Neural crest cell (in vitro differentiated cells): Measurements from ENCODE around the gene SLC2A9. TPM values are rescaled to one million over a fixed set of nuclear protein-coding genes. Genes with fewer than 3 reads are reported as not detected.

Experiments used
- DNase-seq: peaks from one replicate; pipeline ENCODE4 v3.0.0; 2021; ENCODE audit warnings: low read depth, mixed read lengths, low spot score
- H3K27ac Mint-ChIP-seq: one replicate; pipeline ENCODE4 v1.8.0; 2021; ENCODE audit warnings: mild to moderate bottlenecking, mixed read lengths; ENCODE audit not compliant: unreplicated experiment
- H3K27me3 Mint-ChIP-seq: 2 replicates; pipeline ENCODE4 v1.8.0; 2021; ENCODE audit warnings: low read depth, mild to moderate bottlenecking, mixed read lengths
- H3K36me3 Mint-ChIP-seq: 2 replicates; pipeline ENCODE4 v1.8.0; 2021; ENCODE audit warnings: low read depth, mild to moderate bottlenecking, mixed read lengths
- H3K4me1 Mint-ChIP-seq: 2 replicates; pipeline ENCODE4 v1.8.0; 2021; ENCODE audit warnings: mixed read lengths
- H3K4me3 Mint-ChIP-seq: one replicate; pipeline ENCODE4 v1.8.0; 2021; ENCODE audit warnings: mild to moderate bottlenecking, mixed read lengths
- H3K9me3 Mint-ChIP-seq: 2 replicates; pipeline ENCODE4 v1.8.0; 2021; ENCODE audit warnings: mixed read lengths
- total RNA-seq: library from RNA; stranded (reverse); gene quantifications from 2 replicates; pipeline ENCODE4 v1.2.1, GENCODE V29; 2021
- TF ChIP-seq, protein P1 (sequence below): fragments of 200-600 bp; sonication (generic); conservative IDR thresholded peaks from 2 replicates; pipeline ENCODE4 v1.5.0; 2021; ENCODE audit warnings: antibody characterized with exemption, mild to moderate bottlenecking

SLC2A9 gene
- total RNA-seq, 1 donor from 2014 or later: 0.26 TPM

DNA sequence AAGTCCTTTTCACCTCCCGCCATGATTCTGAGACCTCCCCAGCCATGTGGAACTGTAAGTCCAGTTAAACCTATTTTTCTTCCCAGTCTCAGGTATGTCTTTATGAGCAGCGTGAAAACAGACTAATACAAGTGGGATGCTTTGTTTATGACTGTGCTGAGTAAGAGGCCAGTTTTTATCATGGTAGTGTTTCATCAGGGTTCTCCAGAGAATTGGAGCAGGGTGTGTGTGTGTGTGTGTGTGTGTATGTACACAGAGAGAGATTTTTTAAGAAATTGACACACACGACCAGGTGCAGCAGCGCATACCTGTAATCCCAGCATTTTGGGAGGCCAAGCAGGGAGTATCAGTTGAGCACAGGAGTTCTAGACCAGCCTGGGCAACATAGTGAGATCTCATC lies 34.6 kb upstream of the SLC2A9 start:
- Mint-ChIP-seq H3K4me3 (no peak overlapping the region), H3K27me3 (no peaks in the 10 kb centered on the region), H3K9me3 (no peaks in the 10 kb centered on the region), H3K36me3 (no peaks in the 10 kb centered on the region), H3K4me1 (peaks cover 24% of the 10 kb centered on the region), H3K27ac (peak overlapping the region; percentile 12)
- TF ChIP-seq, protein P1, sequence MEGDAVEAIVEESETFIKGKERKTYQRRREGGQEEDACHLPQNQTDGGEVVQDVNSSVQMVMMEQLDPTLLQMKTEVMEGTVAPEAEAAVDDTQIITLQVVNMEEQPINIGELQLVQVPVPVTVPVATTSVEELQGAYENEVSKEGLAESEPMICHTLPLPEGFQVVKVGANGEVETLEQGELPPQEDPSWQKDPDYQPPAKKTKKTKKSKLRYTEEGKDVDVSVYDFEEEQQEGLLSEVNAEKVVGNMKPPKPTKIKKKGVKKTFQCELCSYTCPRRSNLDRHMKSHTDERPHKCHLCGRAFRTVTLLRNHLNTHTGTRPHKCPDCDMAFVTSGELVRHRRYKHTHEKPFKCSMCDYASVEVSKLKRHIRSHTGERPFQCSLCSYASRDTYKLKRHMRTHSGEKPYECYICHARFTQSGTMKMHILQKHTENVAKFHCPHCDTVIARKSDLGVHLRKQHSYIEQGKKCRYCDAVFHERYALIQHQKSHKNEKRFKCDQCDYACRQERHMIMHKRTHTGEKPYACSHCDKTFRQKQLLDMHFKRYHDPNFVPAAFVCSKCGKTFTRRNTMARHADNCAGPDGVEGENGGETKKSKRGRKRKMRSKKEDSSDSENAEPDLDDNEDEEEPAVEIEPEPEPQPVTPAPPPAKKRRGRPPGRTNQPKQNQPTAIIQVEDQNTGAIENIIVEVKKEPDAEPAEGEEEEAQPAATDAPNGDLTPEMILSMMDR: no peak
- DNase-seq: no peak

DNA sequence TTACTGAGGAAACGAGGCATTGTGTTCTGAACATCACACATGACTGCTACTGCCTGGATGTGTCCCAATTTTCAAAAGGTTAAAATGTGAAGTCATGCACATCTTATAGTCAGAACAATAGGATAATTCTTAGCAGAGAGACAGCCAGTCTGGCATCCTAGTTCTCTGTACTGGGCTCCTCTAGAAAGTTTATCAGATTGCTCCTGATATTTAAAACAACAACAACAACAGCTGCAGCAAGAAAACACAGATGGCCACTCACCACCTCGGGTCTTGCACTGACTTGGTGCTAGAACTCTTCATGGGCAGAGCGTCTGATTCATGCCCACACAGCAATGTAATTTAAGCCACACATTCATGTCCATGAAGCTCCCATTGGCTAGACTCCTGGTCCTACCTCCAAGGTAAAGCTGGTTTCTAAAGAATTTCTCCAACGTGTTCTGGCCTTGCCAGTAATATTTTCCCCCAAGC lies 33.3 kb upstream of the SLC2A9 start:
- Mint-ChIP-seq H3K27me3 (peaks cover 4% of the 10 kb centered on the region), H3K9me3 (no peaks in the 10 kb centered on the region), H3K4me1 (peaks cover 35% of the 10 kb centered on the region), H3K27ac (no peak overlapping the region), H3K4me3 (no peak overlapping the region), H3K36me3 (no peaks in the 10 kb centered on the region)
- TF ChIP-seq, protein P1: no peak
- no peak for DNase-seq

DNA sequence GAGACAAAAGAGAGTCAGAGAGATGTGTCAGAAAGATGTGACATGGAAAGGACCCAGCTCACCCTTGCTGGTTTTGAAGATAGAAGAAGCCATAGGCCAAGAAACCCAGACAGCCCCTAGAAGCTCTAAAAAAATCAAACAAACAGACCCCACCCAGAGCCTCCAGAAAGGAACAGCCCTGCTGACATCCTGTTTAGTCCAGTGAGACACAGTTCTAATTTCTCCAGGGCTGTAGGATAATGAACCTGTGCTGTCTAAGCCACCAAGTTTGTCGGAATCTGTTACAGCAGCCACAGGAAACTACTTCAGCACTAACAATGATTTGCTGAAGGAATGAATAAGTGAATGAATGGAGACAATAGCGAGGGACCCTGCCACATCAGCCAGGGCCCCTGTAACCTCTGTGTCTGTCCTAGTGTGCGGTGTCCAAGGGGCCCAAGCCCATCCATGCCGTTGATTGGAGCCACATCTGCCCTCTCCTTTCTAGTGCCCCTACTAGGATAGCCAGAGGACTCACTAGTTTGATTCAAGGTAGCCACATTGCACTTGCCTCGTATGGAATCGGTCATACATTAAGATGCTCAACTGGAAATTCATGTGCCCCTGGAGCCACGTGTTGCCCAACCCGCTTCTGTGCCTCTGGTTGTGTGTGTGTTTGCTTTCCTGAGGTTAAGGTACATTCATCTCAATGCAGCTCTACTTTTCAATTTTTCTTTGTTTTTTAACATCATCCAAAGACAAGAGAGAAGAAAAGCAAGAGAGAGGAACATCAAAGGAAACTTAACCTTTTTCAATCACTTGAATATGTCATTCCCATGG lies 32.5 kb upstream of the SLC2A9 start:
- no peak overlapping the region for H3K27ac Mint-ChIP-seq
- DNase-seq: no peak
- no peaks in the 10 kb centered on the region for H3K9me3 Mint-ChIP-seq
- H3K4me1 Mint-ChIP-seq: peaks cover 42% of the 10 kb centered on the region
- H3K36me3 Mint-ChIP-seq: no peaks in the 10 kb centered on the region
- H3K27me3 Mint-ChIP-seq: peaks cover 7% of the 10 kb centered on the region
- TF ChIP-seq, protein P1: no peak
- H3K4me3 Mint-ChIP-seq: no peak overlapping the region

DNA sequence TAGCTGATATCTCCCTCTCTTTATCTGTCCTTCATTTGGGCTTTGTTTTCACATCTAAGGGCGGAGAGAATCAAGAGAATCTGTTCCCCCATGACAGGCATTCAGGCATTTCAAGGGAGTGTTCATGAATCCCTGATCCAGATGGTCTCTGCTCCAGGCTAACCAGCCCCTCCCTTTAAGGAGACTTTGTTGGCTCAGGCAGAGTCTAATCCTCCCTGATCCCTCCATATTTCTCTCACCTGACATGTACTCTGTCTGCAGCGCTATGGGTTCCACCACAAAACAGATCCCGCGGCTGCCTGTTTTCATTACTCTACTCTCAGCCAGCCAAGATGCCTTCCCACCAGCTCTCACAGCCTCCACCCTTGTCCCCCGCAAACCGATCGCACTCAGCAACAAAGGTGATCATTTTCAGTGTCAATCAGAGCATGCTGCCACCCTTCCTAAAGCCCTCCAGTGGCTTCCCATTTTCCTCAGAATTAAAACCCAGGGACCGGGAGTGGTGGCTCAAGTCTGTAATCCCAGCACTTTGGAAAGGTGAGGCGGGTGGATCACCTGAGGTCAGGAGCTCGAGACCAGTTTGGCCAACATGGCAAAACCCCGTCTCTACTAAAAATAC lies 30.3 kb upstream of the SLC2A9 start:
- DNase-seq: no peak
- TF ChIP-seq, protein P1: no peak
- Mint-ChIP-seq H3K4me3 (no peak overlapping the region), H3K36me3 (no peaks in the 10 kb centered on the region), H3K27ac (no peak overlapping the region), H3K27me3 (peaks cover 7% of the 10 kb centered on the region), H3K9me3 (no peaks in the 10 kb centered on the region), H3K4me1 (peaks cover 42% of the 10 kb centered on the region)

DNA sequence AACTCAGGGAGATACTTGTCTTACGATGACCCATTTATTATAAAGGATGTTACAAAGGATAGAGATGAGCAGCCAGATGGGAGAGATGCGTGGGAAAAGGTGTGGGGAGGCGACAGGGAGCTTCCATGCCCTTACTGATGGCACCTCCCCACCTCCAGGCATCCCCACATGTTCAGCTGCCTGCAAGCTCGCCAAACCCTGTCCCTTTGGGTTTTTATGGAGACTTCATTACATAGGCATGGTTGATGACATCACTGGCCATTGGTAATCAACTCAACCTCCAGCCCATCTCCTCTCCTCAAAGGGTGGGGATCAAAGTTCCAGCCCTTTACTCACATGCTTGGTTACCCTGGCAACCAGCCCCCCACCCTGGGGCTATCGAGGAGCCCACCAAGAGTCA lies 29.4 kb upstream of the SLC2A9 start:
- no peak overlapping the region for H3K4me3 Mint-ChIP-seq
- no peaks in the 10 kb centered on the region for H3K9me3 Mint-ChIP-seq
- TF ChIP-seq, protein P1: no peak
- H3K27me3 Mint-ChIP-seq: peaks cover 7% of the 10 kb centered on the region
- no peaks in the 10 kb centered on the region for H3K36me3 Mint-ChIP-seq
- DNase-seq: no peak
- peaks cover 42% of the 10 kb centered on the region for H3K4me1 Mint-ChIP-seq
- no peak overlapping the region for H3K27ac Mint-ChIP-seq
